Measurements from ENCODE around the gene ABI3BP. TPM values are rescaled to one million over a fixed set of nuclear protein-coding genes. Genes with fewer than 3 reads are reported as not detected.

The ABI3BP gene
- total RNA-seq, 1 experiment from 2014 or later = 5.2 TPM

DNA sequence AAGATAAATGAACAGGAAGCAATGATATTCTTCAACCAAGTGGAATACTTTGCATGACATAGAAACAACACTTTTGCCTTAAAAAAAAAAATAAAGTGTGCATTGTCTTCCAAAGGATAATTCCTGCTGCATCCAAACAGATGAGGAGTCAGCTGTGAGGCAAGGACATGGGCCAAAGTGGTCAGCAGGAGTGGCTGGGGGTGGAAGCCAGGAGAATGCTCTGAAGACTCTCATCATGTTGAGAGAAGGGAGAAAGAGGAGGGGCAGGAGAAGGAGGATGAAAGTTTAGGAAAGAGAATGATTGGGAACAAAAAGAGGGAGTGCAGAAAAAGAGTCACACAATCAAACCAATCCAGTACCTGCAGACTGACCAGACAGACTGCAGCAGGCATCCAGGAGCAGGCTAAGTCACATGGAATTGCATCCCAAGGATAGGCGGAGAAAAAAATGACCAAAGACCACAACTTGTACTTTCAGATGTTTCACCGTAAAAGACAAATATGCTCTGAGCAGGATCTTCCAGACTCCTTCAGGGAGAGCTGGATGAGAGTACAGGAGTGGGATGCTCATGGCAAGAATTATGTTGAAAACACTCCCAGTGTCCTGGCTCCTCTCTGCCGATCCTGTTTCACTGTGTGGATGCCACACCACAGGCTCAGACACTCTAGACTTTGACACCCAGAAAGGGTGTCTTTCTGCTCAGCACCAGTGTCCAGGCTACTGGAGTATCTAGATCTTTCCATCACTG is 11.9 kb downstream of the ABI3BP start:
- TF ChIP-seq CTCF (IDR thresholded peaks at IDR 0.05; ENCODE audit: unreplicated experiment) = no peak
- Mint-ChIP-seq H3K9me3 (ENCODE audit: low read depth, unreplicated experiment) (no peaks in the 10 kb centered on the region), H3K27me3 (ENCODE audit: unreplicated experiment) (no peaks in the 10 kb centered on the region), H3K4me3 (ENCODE audit: low read depth, unreplicated experiment) (no peak overlapping the region), H3K36me3 (ENCODE audit: insufficient read depth, unreplicated experiment) (no peaks in the 10 kb centered on the region), H3K27ac (ENCODE audit: unreplicated experiment) (no peak overlapping the region), H3K4me1 (ENCODE audit: low read depth, unreplicated experiment) (no peaks in the 10 kb centered on the region)
- CTCF ChIA-PET = no interaction called here
- DNase-seq = no peak
- BruUV-seq (replicated peaks) = no TSS peak
- intact Hi-C loops (cut with micrococcal nuclease; ENCODE audit: unreplicated experiment) = no loop called here

GRCh38 chr3:100978011-100978659 is 15.1 kb downstream of the ABI3BP start:
- no peak for DNase-seq
- Mint-ChIP-seq H3K4me3 (ENCODE audit: low read depth, unreplicated experiment) (no peak overlapping the region), H3K4me1 (ENCODE audit: low read depth, unreplicated experiment) (no peaks in the 10 kb centered on the region), H3K27ac (ENCODE audit: unreplicated experiment) (no peak overlapping the region), H3K9me3 (ENCODE audit: low read depth, unreplicated experiment) (no peaks in the 10 kb centered on the region), H3K27me3 (ENCODE audit: unreplicated experiment) (no peaks in the 10 kb centered on the region), H3K36me3 (ENCODE audit: insufficient read depth, unreplicated experiment) (no peaks in the 10 kb centered on the region)
- CTCF ChIA-PET = no interaction called here
- no TSS peak for BruUV-seq (replicated peaks)
- intact Hi-C loops (cut with micrococcal nuclease; ENCODE audit: unreplicated experiment) = no loop called here
- TF ChIP-seq CTCF (IDR thresholded peaks at IDR 0.05; ENCODE audit: unreplicated experiment) = no peak

DNA sequence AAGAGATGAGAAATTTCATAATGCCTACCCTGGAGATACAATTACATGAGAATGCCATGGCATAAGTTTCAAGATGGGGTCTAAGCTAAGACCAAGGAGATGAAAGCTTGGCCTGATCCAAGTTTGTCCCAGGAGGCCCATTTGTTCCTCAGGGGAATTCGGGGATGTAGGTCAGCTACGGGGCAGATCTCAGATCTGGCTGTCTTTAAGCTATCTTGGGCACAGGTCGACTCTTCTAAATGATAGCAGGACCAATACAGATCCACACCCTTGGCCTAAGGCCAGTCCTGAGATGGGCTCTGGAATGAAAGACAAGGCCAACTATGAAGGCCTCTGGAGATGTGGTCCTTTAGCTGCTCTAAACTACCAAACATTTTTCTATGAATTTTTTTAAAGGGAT is 16.6 kb downstream of the ABI3BP start:
- H3K9me3 Mint-ChIP-seq (ENCODE audit: low read depth, unreplicated experiment) = no peaks in the 10 kb centered on the region
- no peaks in the 10 kb centered on the region for H3K4me1 Mint-ChIP-seq (ENCODE audit: low read depth, unreplicated experiment)
- CTCF ChIA-PET = interaction anchor here (0.6 kb wide), 1 partner anchor 1339 kb away, joined by 6 read pairs; no protein-coding TSS in a partner anchor
- intact Hi-C loops (cut with micrococcal nuclease; ENCODE audit: unreplicated experiment) = no loop called here
- no peak overlapping the region for H3K4me3 Mint-ChIP-seq (ENCODE audit: low read depth, unreplicated experiment)
- BruUV-seq (replicated peaks) = no TSS peak
- no peaks in the 10 kb centered on the region for H3K27me3 Mint-ChIP-seq (ENCODE audit: unreplicated experiment)
- TF ChIP-seq CTCF (IDR thresholded peaks at IDR 0.05; ENCODE audit: unreplicated experiment) = no peak
- H3K36me3 Mint-ChIP-seq (ENCODE audit: insufficient read depth, unreplicated experiment) = no peaks in the 10 kb centered on the region
- H3K27ac Mint-ChIP-seq (ENCODE audit: unreplicated experiment) = no peak overlapping the region
- DNase-seq = no peak

GRCh38 chr3:100975714-100976113 is 17.5 kb downstream of the ABI3BP start:
- Mint-ChIP-seq H3K27me3 (ENCODE audit: unreplicated experiment) (no peaks in the 10 kb centered on the region), H3K9me3 (ENCODE audit: low read depth, unreplicated experiment) (no peaks in the 10 kb centered on the region), H3K27ac (ENCODE audit: unreplicated experiment) (no peak overlapping the region), H3K36me3 (ENCODE audit: insufficient read depth, unreplicated experiment) (no peaks in the 10 kb centered on the region), H3K4me1 (ENCODE audit: low read depth, unreplicated experiment) (no peaks in the 10 kb centered on the region), H3K4me3 (ENCODE audit: low read depth, unreplicated experiment) (no peak overlapping the region)
- intact Hi-C loops (cut with micrococcal nuclease; ENCODE audit: unreplicated experiment) = no loop called here
- TF ChIP-seq CTCF (IDR thresholded peaks at IDR 0.05; ENCODE audit: unreplicated experiment) = no peak
- no peak for DNase-seq
- no TSS peak for BruUV-seq (replicated peaks)
- CTCF ChIA-PET = no interaction called here

All from Calu3 (cell line).